T-cell (primary cell): ENCODE data around the gene SEMA4D. TPM values are rescaled to one million over a fixed set of nuclear protein-coding genes. Genes with fewer than 3 reads are reported as not detected.
A peak's percentile ranks its signal among the peaks of the same experiment; 100 is the strongest.

Experiments
- ATAC-seq, 4 experiments: fragments of 200-7000 bp in 3 of 4; fragments of 150-1000 bp in 1 of 4; cut with Tn5 transposase; replicated peaks in 1 of 4; 1 replicate in 3 of 4; 2 replicates in 1 of 4; pipeline ENCODE4 v1.10.0; 2021; ENCODE audit warnings: moderate library complexity in 3 of 4, mild to moderate bottlenecking in 2 of 4, moderate number of reproducible peaks in 1 of 4
- CTCF ChIA-PET, 2 donors: fragments of 300-600 bp; sonication (Branson Sonifier 250); formaldehyde crosslinking; loops; one replicate each; lab custom pipeline; 2022; ENCODE audit warnings: antibody characterized with exemption in 2 of 2; lab: Charles Lee
- POLR2A ChIA-PET, 2 donors: fragments of 300-600 bp; sonication (Branson Sonifier 250); formaldehyde crosslinking; loops; one replicate each; lab custom pipeline; 2022; ENCODE audit warnings: antibody characterized with exemption in 2 of 2; lab: Charles Lee
- DNase-seq, 35 experiments: peaks; one replicate each; pipeline versions ENCODE4 v3.0.0 to v3.0.0-alpha.2; 2013 to 2023
- H3K27ac ChIP-seq: one replicate; pipeline ENCODE4 v1.5.1; 2013; ENCODE audit warnings: low read length
- H3K27me3 ChIP-seq, 2 experiments: replicated peaks in 1 of 2; 1 replicate in 1 of 2; 2 replicates in 1 of 2; pipeline versions ENCODE4 v1.6.1 to v1.7.0; 2013; ENCODE audit warnings: low read length in 1 of 2, mixed read lengths in 1 of 2; ENCODE audit not compliant: control insufficient read depth in 2 of 2, insufficient read depth in 2 of 2; ENCODE audit errors: extremely low read depth in 1 of 2
- H3K36me3 ChIP-seq, 2 donors: 1 replicate in 1 of 2; 2 replicates in 1 of 2; pipeline versions ENCODE4 v1.6.1 to v1.7.0; 2013; ENCODE audit warnings: low read length in 1 of 2; ENCODE audit not compliant: control insufficient read depth in 2 of 2, insufficient read depth in 1 of 2; ENCODE audit errors: extremely low read depth in 1 of 2
- H3K4me1 ChIP-seq, 2 experiments: 1 replicate in 1 of 2; 2 replicates in 1 of 2; pipeline versions ENCODE4 v1.6.1 to v1.7.0; 2013; ENCODE audit warnings: low read length in 2 of 2, mixed read lengths in 1 of 2; ENCODE audit not compliant: insufficient read depth in 2 of 2, control insufficient read depth in 1 of 2; ENCODE audit errors: extremely low read depth in 1 of 2
- H3K4me3 ChIP-seq, 2 donors: 1 replicate in 1 of 2; 2 replicates in 1 of 2; pipeline versions ENCODE4 v1.5.1 to v1.7.0; 2013; ENCODE audit warnings: mild to moderate bottlenecking in 2 of 2, low read length in 1 of 2, moderate library complexity in 1 of 2; ENCODE audit not compliant: control insufficient read depth in 1 of 2; ENCODE audit errors: extremely low read depth in 1 of 2
- H3K9me3 ChIP-seq: 2 replicates; pipeline ENCODE4 v1.7.0; 2013
- H3K27ac Mint-ChIP-seq, 2 donors: one replicate each; pipeline ENCODE4 v1.8.0; 2020 to 2021; ENCODE audit warnings: mild to moderate bottlenecking in 2 of 2, mixed read lengths in 2 of 2
- H3K27me3 Mint-ChIP-seq, 2 donors: one replicate each; pipeline ENCODE4 v1.8.0; 2021 to 2022; ENCODE audit warnings: mixed read lengths in 2 of 2
- H3K36me3 Mint-ChIP-seq: one replicate; pipeline ENCODE4 v1.8.0; 2021; ENCODE audit warnings: mixed read lengths
- H3K4me1 Mint-ChIP-seq, 3 donors: one replicate each; pipeline ENCODE4 v1.8.0; 2020 to 2022; ENCODE audit warnings: mixed read lengths in 3 of 3, mild to moderate bottlenecking in 1 of 3
- H3K4me3 Mint-ChIP-seq, 3 donors: one replicate each; pipeline ENCODE4 v1.8.0; 2020 to 2022; ENCODE audit warnings: mild to moderate bottlenecking in 3 of 3, mixed read lengths in 3 of 3, moderate library complexity in 3 of 3
- H3K9me3 Mint-ChIP-seq, 3 donors: one replicate each; pipeline ENCODE4 v1.8.0; 2020 to 2022; ENCODE audit warnings: mixed read lengths in 3 of 3
- WGBS: methylation state at CpG from one replicate; pipeline ENCODE4 v1.1.5; 2013; ENCODE audit warnings: missing lambda C conversion rate; ENCODE audit not compliant: insufficient coverage; 5-methylcytosine and 5-hydroxymethylcytosine counted together
- total RNA-seq, 35 experiments: library from RNA in 6 of 35; stranded (reverse) in 6 of 35; fragments of 120-200 nt in 1 of 35; gene quantifications; one replicate each; pipeline versions ENCODE4 v1.2.1 to v1.2.4 and lab custom pipeline; 2013 to 2026

Gene SEMA4D
- total RNA-seq, 5 donors from 2014 or later (not counting 1 experiment from before 2014, with no cell fraction given) = 347 to 585 (median 434) TPM

DNA sequence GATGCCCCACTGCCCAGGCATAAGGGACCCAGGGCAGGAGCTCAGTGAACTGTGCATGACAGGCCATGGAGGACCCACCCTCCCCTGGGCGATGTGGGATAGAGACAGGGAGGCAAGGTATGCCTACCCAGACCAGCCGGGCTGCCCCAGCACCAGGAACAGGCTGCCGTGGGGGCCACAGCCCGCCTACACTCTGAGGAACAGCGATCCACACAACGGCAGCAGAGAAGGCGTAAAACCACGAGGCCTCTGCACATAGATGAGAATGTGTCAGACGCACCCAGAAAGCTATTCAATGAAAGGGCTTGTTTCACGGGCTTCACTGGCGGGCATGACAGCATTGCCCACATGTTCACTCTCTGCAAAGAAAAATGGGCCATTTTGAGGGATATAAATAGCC lies 49.5 kb downstream of the SEMA4D start:
- peak in 24 of 35 experiments; percentile 30 to 63 (median 42) for DNase-seq
- peak overlapping the region; percentile 13 to 72 (median 71) for H3K4me3 Mint-ChIP-seq
- Histone ChIP-seq H3K9me3 (no peaks in the 10 kb centered on the region), H3K27ac (peak overlapping the region; percentile 62), H3K36me3 (peaks cover 11 to 62% of the 10 kb centered on the region in 2 donors), H3K4me1 (peaks cover 49 to 90% of the 10 kb centered on the region in 2 experiments), H3K27me3 (no peaks in the 10 kb centered on the region), H3K4me3 (no peak overlapping the region)
- peaks cover 93 to 96% (median 94%) of the 10 kb centered on the region in 3 donors for H3K4me1 Mint-ChIP-seq
- ATAC-seq = peak in 2 of 4 experiments; percentile 23 to 41
- POLR2A ChIA-PET = interaction anchor here (0.7 to 0.9 kb wide), 2 partner anchors 16 to 82 kb away, joined by 3 read pairs; no protein-coding TSS in a partner anchor
- H3K9me3 Mint-ChIP-seq = no peaks in the 10 kb centered on the region
- WGBS = 4% methylated on average over 10 of the region's 11 CpGs
- H3K27ac Mint-ChIP-seq = peak overlapping the region; percentile 94 to 96
- CTCF ChIA-PET = interaction anchor here in 1 of 2 donors (0.7 to 2.3 kb wide), 3 partner anchors 11 to 100 kb away, joined by 3 to 8 read pairs (median 4); no protein-coding TSS in a partner anchor
- H3K27me3 Mint-ChIP-seq = no peaks in the 10 kb centered on the region
- peaks cover 46% of the 10 kb centered on the region for H3K36me3 Mint-ChIP-seq

GRCh38 chr9:89447416-89447815 lies 50.5 kb downstream of the SEMA4D start:
- Mint-ChIP-seq H3K4me1 (peaks cover 84 to 95% (median 93%) of the 10 kb centered on the region in 3 donors), H3K36me3 (peaks cover 37% of the 10 kb centered on the region), H3K4me3 (peak overlapping the region in 1 of 3 donors; percentile 72), H3K9me3 (no peaks in the 10 kb centered on the region), H3K27ac (peak overlapping the region; percentile 84 to 92), H3K27me3 (no peaks in the 10 kb centered on the region)
- DNase-seq (no peak), ATAC-seq (no peak)
- H3K36me3 ChIP-seq = peaks cover 8 to 63% of the 10 kb centered on the region in 2 donors
- H3K4me1 ChIP-seq = peaks cover 46 to 90% of the 10 kb centered on the region in 2 experiments
- 94% methylated on average over 8 of the region's 8 CpGs for WGBS
- no peak overlapping the region for H3K4me3 ChIP-seq
- H3K27me3 ChIP-seq = no peaks in the 10 kb centered on the region
- H3K9me3 ChIP-seq = no peaks in the 10 kb centered on the region
- ChIA-PET POLR2A (interaction anchor here in 1 of 2 donors (0.6 kb wide), 1 partner anchor 121 kb away, joined by 5 read pairs; no protein-coding TSS in a partner anchor), CTCF (no interaction called here)
- peak overlapping the region; percentile 70 for H3K27ac ChIP-seq

- peaks cover 83 to 96% (median 95%) of the 10 kb centered on the region in 3 donors for H3K4me1 Mint-ChIP-seq
- H3K36me3 Mint-ChIP-seq = peaks cover 36% of the 10 kb centered on the region
- ATAC-seq = no peak
- H3K9me3 ChIP-seq = no peaks in the 10 kb centered on the region
- H3K27me3 Mint-ChIP-seq = no peaks in the 10 kb centered on the region
- POLR2A ChIA-PET = no interaction called here
- 89% methylated on average over 7 of the region's 8 CpGs for WGBS
- H3K9me3 Mint-ChIP-seq = no peaks in the 10 kb centered on the region
- H3K36me3 ChIP-seq = peaks cover 9 to 68% of the 10 kb centered on the region in 2 donors
- H3K4me1 ChIP-seq = peaks cover 47 to 92% of the 10 kb centered on the region in 2 experiments
- no peak overlapping the region for H3K4me3 ChIP-seq
- CTCF ChIA-PET = no interaction called here
- H3K27ac Mint-ChIP-seq = peak overlapping the region; percentile 84 to 92
- peak overlapping the region; percentile 70 for H3K27ac ChIP-seq
- no peak for DNase-seq
- H3K27me3 ChIP-seq = no peaks in the 10 kb centered on the region
- peak overlapping the region in 1 of 3 donors; percentile 72 for H3K4me3 Mint-ChIP-seq
Observed at GRCh38 chr9:89446961-89447310, 51.0 kb downstream of the SEMA4D start.

DNA sequence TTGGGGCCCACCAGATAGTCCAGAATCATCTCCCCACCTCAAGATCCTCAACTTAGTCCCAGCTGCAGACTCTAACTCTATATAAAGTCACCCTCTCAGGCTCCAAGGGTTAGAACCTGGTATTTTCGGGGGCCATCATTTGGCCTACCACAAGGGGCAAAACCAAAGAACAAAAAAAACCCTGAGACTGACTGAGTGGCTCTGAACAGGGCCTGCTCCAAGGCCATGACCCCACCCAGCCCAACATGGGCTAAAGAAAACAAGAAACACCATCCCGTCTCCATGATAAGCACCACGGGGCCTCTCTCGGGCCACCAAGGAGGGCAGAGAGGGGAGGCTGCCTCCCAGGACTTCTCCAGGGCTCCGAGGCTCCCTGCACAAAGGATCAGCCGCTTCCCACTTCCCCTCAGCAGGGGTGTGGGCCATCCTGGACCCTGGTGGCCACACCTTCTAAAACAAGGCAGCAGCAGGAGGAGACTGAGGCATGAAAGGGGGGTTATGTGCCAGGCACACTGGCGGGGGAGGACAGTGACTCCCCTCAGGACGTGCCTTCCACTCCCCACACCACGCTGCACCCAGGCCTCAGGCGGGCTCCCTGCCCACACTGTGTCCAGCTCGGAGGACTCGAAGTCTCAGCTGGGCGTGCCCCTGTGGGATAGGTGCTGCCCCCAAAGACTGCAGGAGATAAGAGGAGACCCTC lies 51.5 kb downstream of the SEMA4D start:
- H3K36me3 Mint-ChIP-seq = peaks cover 31% of the 10 kb centered on the region
- peak overlapping the region in 1 of 3 donors; percentile 72 for H3K4me3 Mint-ChIP-seq
- ChIA-PET POLR2A (no interaction called here), CTCF (interaction anchor here in 1 of 2 donors (1.8 kb wide), 1 partner anchor 103 kb away, joined by 5 read pairs; no protein-coding TSS in a partner anchor)
- no peaks in the 10 kb centered on the region for H3K27me3 Mint-ChIP-seq
- H3K27me3 ChIP-seq = no peaks in the 10 kb centered on the region
- H3K9me3 Mint-ChIP-seq = no peaks in the 10 kb centered on the region
- H3K4me1 ChIP-seq = peaks cover 45 to 94% of the 10 kb centered on the region in 2 experiments
- peak overlapping the region; percentile 70 for H3K27ac ChIP-seq
- no peak overlapping the region for H3K4me3 ChIP-seq
- H3K27ac Mint-ChIP-seq = peak overlapping the region; percentile 92 to 95
- H3K36me3 ChIP-seq = peaks cover 8 to 69% of the 10 kb centered on the region in 2 donors
- ATAC-seq (no peak), DNase-seq (no peak)
- H3K9me3 ChIP-seq = no peaks in the 10 kb centered on the region
- 97% methylated on average over 7 of the region's 13 CpGs for WGBS
- H3K4me1 Mint-ChIP-seq = peaks cover 77 to 96% (median 95%) of the 10 kb centered on the region in 3 donors

DNA sequence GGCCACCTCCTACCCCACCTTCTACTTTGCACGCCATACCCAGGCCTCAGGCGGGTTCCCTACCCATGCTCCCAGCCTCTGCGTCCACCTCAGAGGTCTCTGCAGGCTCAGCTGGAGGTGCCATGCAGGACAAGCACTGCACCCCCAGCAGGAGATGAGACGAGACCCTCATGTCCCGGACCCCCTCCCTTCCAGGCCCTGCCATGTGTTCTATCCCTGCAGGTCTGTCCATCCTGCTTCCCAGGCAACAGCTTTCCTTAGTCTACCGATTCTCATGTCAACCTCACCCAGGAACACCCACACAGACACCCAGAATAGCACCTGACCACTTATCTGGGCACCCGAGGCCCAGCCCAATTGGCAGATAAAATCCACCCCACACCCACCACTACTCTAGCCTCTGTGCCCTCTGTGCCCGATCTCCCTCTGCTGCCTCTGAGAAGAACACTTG lies 52.1 kb downstream of the SEMA4D start:
- WGBS = 74% methylated on average over 8 of the region's 8 CpGs
- H3K4me3 Mint-ChIP-seq = peak overlapping the region in 1 of 3 donors; percentile 72
- H3K9me3 ChIP-seq = no peaks in the 10 kb centered on the region
- H3K27ac Mint-ChIP-seq = peak overlapping the region; percentile 92 to 95
- CTCF ChIA-PET = interaction anchor here (1.8 to 2.9 kb wide), 2 partner anchors 103 kb away, joined by 5 to 11 read pairs; no protein-coding TSS in a partner anchor
- H3K4me1 ChIP-seq = peaks cover 47 to 99% of the 10 kb centered on the region in 2 experiments
- no peak overlapping the region for H3K4me3 ChIP-seq
- peaks cover 30% of the 10 kb centered on the region for H3K36me3 Mint-ChIP-seq
- no peaks in the 10 kb centered on the region for H3K27me3 ChIP-seq
- H3K27me3 Mint-ChIP-seq = no peaks in the 10 kb centered on the region
- POLR2A ChIA-PET = no interaction called here
- ATAC-seq = no peak
- H3K27ac ChIP-seq = peak overlapping the region; percentile 70
- H3K9me3 Mint-ChIP-seq = no peaks in the 10 kb centered on the region
- peaks cover 77 to 96% (median 95%) of the 10 kb centered on the region in 3 donors for H3K4me1 Mint-ChIP-seq
- no peak for DNase-seq
- peaks cover 11 to 69% of the 10 kb centered on the region in 2 donors for H3K36me3 ChIP-seq
